ENCODE measurements around the gene RETREG2. TPM values are rescaled to one million over a fixed set of nuclear protein-coding genes. Genes with fewer than 3 reads are reported as not detected.

The RETREG2 gene
- total RNA-seq, 1 experiment from 2014 or later, result 69.9 TPM

Other genes starting within 250 kb of the RETREG2 start
- 0.27 TPM in 1 of 2 replicates, not detected in the other for gene CDK5R2, start 218.6 kb upstream of the RETREG2 start, total RNA-seq (2014; rRNA removed; shearing (Covaris generic))
- not detected in 2 replicates for gene FEV, start 193.1 kb upstream of the RETREG2 start, total RNA-seq (2014; rRNA removed; shearing (Covaris generic))
- gene CRYBA2, start 184.9 kb upstream of the RETREG2 start, total RNA-seq (2014; rRNA removed; shearing (Covaris generic)), result not detected in 2 replicates
- gene CFAP65, start 136.8 kb upstream of the RETREG2 start, total RNA-seq (2014; rRNA removed; shearing (Covaris generic)), result not detected in 2 replicates
- not detected in 2 replicates for gene IHH, start 117.4 kb upstream of the RETREG2 start, total RNA-seq (2014; rRNA removed; shearing (Covaris generic))
- 17.4 and 22.6 TPM in 2 replicates for gene NHEJ1, start 17.5 kb upstream of the RETREG2 start, total RNA-seq (2014; rRNA removed; shearing (Covaris generic))
- gene SLC23A3, start 8.2 kb upstream of the RETREG2 start, total RNA-seq (2014; rRNA removed; shearing (Covaris generic)), result 0.47 and 0.76 TPM in 2 replicates
- gene CNPPD1, start 1.4 kb upstream of the RETREG2 start, total RNA-seq (2014; rRNA removed; shearing (Covaris generic)), result 20.8 and 23.3 TPM in 2 replicates
- gene ZFAND2B, start 28.5 kb downstream of the RETREG2 start, total RNA-seq (2014; rRNA removed; shearing (Covaris generic)), result 43.2 and 43.8 TPM in 2 replicates
- 21.4 and 25.5 TPM in 2 replicates for gene ABCB6, start 40.7 kb downstream of the RETREG2 start, total RNA-seq (2014; rRNA removed; shearing (Covaris generic))
- gene ATG9A, start 51.4 kb downstream of the RETREG2 start, total RNA-seq (2014; rRNA removed; shearing (Covaris generic)), result 37.1 and 47.1 TPM in 2 replicates
- gene ANKZF1, start 51.5 kb downstream of the RETREG2 start, total RNA-seq (2014; rRNA removed; shearing (Covaris generic)), result 24.8 and 27.0 TPM in 2 replicates
- gene GLB1L, start 67.2 kb downstream of the RETREG2 start, total RNA-seq (2014; rRNA removed; shearing (Covaris generic)), result 7.3 and 8.4 TPM in 2 replicates
- gene STK16, start 67.2 kb downstream of the RETREG2 start, total RNA-seq (2014; rRNA removed; shearing (Covaris generic)), result 19.6 and 20.4 TPM in 2 replicates
- 0.14 TPM in 1 of 2 replicates, not detected in the other for gene TUBA4B, start 75.0 kb downstream of the RETREG2 start, total RNA-seq (2014; rRNA removed; shearing (Covaris generic))
- 140 and 154 TPM in 2 replicates for gene TUBA4A, start 75.6 kb downstream of the RETREG2 start, total RNA-seq (2014; rRNA removed; shearing (Covaris generic))
- gene DNAJB2, start 101.1 kb downstream of the RETREG2 start, total RNA-seq (2014; rRNA removed; shearing (Covaris generic)), result 11.5 and 13.8 TPM in 2 replicates
- 10.2 and 11.2 TPM in 2 replicates for gene PTPRN, start 131.1 kb downstream of the RETREG2 start, total RNA-seq (2014; rRNA removed; shearing (Covaris generic))
- not detected in 2 replicates for gene RESP18, start 154.5 kb downstream of the RETREG2 start, total RNA-seq (2014; rRNA removed; shearing (Covaris generic))
- gene DNPEP, start 209.6 kb downstream of the RETREG2 start, total RNA-seq (2014; rRNA removed; shearing (Covaris generic)), result 77.0 and 94.9 TPM in 2 replicates
- gene DES, start 240.1 kb downstream of the RETREG2 start, total RNA-seq (2014; rRNA removed; shearing (Covaris generic)), result not detected in 2 replicates